GM19193 (cell line): ENCODE measurements around the gene HNRNPK.

ENCODE experiments used
- POLR2A ChIP-seq: IDR thresholded peaks from 4 replicates; pipeline ENCODE4 v1.6.1; 2011; ENCODE audit not compliant: insufficient read depth, insufficient read length; ENCODE audit errors: extremely low read depth

The HNRNPK gene

DNA sequence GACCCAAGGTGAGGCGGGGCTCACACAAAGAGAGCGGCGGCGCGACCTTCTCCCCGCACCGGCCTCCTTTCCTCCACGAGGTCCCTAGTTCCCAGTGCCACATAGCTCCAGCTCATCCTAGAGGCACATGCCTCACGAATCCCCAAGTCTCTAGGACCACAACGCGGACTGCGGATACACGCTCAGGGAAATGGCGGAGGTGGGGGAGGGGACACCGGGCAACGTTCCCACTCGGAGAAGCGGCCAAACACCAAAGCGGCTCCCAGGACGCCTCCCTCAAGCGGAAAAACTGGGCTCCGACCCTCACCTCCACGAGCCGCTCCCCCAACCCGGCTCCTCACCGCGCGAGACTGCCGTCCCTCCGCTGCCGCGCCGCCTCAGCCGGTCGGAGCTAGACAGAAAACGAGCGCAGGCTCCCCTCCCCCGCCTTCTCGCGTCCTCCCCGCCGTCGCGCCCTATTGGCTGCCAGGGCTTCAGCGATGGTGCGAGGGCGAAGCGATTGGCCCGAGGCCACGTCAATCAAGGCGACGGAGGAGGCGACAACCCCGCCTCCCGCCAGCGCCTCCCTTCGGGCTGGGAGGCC, at the start of gene HNRNPK:
HNRNPK (minus strand) TSS at position 404 of the 583 bp plus-strand sequence. CDS start 1,963 bp downstream, outside the sequence.
- TF ChIP-seq POLR2A = peak; percentile 75

DNA sequence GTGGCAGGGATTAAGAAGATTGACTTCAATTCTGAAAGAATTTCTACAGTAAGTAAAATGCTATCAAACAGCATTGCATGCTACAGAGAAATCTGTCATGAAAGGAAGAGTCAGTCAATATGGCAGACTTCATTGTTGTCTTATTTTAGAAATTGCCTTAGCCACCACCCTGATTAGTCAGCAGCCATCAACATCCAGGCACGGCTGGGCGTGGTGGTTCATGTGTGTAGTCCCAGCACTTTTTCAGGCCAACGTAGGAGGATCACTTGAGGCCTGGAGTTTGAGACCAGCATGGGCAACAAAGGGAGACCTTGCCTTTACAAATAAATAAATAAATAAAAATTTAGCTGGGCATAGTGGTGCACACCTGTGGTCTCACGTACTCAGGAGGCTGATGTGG, 47.2 kb upstream of the HNRNPK start:
- TF ChIP-seq POLR2A = no peak

DNA sequence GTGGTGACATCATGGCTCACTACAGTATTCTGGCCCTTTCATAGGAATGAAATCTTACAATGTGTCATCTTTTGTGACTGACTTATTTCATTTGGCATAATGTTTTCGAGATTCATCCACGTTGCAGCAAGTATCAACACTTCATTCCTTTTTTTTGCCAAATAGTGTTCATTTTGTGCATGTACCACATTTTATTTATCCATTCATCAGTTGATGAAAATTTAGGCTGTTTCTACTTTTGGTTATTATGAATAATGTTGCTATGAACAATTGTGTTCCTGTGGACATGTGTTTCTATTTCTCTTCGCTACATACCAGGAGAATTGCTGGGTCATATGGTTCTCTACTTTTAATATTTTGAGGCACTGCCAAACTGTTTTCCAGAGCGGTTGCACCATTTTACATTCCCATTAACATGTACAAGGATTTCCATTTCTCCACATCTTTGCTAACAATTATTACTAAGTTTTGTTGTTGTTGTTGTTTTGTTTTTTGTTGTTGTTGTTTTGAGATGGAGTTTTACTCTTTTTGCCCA, 44.1 kb upstream of the HNRNPK start:
- no peak for TF ChIP-seq POLR2A

DNA sequence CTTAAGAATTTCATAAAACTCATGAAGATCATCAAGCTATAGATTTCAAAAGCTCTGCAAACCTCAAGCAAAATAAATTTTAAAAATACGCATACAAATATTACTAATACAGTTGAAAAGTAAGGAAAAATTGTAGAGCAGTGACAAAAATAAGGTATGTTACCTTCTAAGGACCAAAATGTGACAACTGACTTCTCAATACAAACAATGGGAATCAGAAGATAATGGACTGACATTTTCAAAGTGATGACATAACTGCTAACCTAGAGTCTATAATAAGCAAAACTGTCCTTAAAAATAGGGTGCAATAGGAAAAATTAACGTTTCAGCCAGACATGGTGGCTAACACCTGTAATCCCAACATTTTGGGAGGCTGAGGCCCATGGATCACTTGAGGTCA, 27.6 kb upstream of the HNRNPK start:
- TF ChIP-seq POLR2A = no peak

DNA sequence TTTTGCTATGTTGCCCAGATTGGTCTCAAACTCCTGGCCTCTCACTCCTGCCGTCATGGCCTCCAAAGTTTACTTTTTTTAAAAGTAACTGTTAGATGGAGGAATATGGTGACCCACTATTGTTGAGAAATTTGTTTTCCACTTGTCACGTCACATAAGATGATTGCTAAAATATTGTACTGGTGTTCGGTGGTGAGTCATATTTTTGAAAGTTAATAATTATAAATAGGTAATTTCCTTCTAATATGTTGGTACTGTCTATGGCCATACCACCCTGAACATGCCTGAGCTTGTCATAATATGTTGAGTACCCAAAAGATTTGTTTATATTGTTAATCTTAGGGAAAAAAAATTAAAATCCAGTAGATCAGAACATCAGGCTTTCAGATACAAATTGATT, 23.2 kb upstream of the HNRNPK start:
- TF ChIP-seq POLR2A = no peak

DNA sequence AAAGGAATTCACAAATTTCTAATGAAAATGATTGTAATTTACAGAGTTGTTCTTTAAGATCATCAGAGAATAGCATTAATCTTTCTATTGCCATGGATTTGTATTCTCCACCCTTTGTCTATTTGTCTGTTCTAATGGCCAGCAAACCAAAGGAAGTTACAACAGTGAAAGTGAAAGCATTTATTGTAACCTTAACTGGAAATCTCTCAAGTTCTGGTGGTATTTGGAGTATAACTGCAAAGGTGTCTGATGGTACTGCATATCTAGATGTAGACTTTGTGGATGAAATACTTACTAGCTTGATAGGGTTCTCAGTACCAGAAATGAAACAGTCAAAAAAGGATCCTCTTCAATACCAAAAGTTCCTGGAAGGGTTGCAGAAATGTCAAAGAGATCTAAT, 22.3 kb upstream of the HNRNPK start:
- no peak for TF ChIP-seq POLR2A

DNA sequence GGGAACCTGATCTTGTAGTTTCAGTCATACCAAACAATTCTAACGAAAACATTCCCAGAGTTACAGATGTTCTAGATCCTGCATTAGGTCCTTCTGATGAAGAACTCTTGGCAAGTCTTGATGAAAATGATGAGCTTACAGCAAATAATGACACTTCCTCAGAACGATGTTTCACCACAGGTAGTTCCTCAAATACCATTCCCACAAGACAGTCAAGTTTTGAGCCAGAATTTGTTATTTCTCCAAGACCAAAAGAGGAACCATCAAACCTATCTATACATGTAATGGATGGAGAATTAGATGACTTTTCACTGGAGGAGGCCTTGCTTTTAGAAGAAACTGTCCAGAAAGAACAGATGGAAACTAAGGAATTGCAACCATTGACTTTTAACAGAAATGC, 21.6 kb upstream of the HNRNPK start:
- TF ChIP-seq POLR2A = no peak

DNA sequence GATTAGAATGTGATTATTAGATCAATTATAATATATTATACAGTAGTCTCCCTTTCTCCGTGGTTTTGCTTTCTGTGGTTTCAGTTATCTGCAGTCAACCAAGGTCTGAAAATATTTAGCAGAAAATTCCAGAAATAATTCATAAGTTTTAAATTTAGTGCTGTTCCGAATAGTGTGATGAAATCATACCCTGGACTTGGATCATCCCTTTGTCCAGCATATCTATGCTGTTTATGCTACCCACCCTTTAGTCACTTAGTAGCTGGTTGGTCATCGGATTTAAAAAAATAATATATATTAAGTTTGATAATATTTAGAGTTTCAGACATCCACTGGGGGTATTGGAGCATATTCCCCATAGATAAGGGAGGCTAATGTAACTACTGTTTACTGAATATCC, 20.2 kb upstream of the HNRNPK start:
- no peak for TF ChIP-seq POLR2A

DNA sequence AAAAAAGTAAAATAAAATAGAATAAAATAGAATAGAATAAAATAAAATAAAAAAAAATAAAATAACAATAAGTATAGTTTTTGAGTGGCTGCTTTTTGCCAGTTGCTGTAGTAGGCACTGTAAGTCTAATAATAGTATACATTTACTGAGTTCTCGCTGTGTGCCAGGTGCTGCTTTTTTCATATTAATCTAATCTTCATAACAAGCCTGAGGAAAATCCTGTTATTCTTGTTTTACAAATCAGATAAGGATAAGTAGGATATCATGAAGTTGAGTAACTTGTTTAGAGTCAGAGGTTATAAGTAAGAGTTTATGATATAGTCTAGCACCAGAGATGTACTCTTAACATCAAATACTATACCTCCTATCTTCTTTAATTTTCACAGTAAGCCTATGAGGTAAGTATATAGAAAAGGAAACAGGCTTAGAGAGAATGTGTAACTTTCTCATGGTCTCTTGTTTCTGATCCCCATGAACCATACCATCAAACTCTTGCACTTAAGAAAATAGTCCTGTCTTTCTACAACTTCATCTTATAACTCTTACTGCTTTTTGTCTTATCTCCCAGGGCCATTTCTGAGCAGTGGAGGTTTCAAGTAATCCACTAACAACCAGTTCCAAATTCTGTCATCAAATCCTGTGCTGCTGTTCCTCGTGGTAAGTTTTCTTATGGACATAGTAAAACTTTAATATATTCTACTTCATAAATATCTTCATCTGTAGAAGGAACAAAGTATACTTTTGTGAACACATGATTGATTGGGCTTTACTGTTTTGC, 19.3 kb upstream of the HNRNPK start:
- no peak for TF ChIP-seq POLR2A

DNA sequence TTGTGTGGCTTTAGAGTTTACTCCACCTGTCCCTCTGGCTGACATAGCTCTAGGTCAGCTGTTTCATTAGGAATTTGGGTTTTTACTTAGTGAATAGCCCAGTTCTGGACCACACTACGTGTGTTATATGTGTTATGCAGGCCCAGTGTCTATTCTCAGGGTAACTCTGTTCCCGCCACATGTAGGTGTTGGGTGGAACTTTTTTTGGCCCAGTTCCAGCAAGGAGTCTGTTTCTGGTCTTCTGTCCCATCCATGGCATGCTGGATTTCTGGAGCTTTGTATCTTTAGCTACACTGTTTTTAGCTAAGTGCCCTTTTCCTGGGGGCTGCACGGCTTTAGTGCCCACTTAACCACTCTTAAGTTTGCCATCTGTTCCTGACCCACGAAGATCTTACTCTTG, 16.1 kb upstream of the HNRNPK start:
- TF ChIP-seq POLR2A = no peak

DNA sequence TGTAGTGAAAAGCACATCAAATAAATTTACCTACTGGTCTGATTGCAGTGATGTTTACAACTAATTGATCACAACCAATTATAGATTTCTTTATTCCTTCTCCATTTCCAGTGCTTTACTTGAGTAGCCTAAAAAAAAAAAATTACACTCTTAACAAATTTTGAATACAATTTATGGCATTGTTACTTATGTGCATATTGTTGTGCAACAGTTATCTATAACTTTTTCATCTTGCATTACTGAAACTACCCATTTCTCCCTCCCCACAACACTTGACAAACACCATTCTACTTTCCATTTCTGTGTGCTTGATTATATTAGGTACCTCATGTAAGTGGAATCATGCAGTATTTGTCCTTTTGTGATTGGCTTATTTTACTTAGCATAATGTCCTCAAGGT, 12.9 kb upstream of the HNRNPK start:
- no peak for TF ChIP-seq POLR2A

DNA sequence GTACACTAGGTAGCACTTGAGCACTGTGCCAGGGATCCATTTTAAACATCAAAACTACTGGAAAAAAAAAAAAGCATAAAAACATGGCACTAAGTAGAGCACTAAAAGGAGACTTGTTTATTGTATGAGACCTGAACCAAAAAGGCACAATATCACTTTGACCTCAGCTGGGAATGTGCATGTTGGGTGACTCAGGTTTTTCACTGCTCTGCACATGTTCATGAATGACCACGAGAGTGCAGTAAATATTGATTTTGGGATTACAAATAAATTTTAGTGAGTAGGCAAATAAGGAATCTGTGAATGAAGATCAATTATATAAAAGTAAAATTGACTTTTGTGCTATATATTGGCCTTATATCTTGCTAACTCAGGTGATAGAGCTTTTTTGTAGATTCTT, 12.4 kb upstream of the HNRNPK start:
- TF ChIP-seq POLR2A = no peak

DNA sequence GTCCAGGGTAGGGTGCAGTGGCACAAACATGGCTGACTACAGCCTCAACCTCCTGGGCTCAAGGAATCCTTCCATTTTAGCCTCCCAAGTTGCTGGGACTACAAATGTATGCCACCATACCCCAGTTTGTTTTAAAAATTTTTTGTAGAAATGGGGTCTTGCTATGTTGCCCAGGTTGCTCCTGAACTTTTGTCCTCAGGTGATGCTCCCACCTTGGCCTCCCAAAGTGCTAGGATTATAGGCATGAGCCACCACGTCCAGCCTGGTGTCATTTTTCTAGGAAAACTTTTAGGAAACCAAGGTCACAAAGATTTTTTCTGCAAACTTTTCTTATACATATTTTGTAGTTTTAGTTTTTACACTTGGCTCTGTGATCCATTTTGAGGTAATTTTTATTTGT, 11.3 kb upstream of the HNRNPK start:
- no peak for TF ChIP-seq POLR2A

DNA sequence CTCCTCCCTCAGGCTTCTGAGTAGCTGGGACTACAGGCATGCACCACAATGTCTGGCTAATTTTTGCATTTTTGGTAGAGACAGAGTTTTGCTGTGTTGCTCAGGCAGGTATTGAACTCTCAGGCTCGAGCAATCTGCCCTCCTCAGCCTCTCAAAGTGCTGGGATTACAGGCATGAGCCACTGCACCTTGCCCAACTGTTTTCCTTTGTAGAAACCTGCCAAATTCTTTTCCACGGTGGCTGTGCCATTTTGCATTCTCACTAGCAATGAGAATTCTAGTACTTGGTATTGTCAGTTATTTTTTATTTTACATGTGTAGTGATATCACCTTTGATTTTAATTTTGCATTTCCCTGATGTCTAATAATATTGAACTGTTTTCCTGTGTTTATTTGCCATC, 8.4 kb upstream of the HNRNPK start:
- TF ChIP-seq POLR2A = no peak

DNA sequence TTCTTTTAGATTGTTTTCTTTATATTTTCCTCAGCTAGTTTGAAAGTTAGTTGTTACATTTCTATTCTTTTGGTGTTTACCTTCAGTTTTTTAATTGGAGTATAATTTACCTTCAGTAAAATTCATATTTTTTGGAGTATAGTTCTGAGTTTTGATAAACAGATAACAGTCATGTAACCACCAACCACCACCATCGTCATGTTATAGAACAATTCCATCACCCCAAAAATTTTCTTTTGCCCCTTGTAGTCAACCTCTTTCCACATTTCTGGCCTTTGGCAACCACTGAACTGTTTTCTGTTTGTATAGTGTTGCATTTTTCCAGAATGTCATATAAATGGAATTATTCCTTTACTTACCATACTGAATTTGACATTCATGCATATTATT, 7.4 kb upstream of the HNRNPK start:
- no peak for TF ChIP-seq POLR2A

DNA sequence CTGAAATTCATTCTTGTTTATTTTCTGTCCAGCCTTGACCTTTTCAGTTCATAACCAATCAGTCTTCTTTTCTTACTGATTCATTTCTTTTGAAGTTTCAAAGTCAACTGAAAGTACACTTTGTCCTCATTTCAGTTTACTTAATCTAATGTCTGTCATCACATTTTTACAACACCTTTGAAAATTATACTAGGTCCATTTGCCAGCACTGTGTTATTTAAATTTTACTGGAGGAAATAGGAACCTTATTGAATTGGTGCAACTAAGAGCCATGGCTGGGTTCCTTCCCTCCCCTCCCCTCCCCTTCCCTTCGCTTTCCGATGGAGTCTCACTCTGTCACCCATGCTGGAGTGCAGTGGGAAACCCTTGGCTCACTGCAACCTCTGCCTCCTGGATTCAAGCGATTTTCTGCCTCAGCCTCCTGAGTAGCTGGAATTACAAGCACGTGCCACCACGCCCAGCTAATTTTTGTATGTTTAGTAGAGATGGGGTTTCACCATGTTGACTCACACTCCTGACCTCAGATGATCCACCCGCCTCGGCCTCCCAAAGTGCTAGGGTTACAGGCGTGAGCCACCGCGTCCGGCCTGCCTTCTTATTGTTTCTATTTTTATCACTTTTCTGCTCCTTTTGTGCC, 6.9 kb upstream of the HNRNPK start:
- no peak for TF ChIP-seq POLR2A
